IMR-90 (cell line): ENCODE data around the gene PRMT2. TPM values are rescaled to one million over a fixed set of nuclear protein-coding genes. Genes with fewer than 3 reads are reported as not detected.
A peak's percentile ranks its signal among the peaks of the same experiment; 100 is the strongest.

Source experiments
- ATAC-seq: fragments of 200-7000 bp; cut with Tn5 transposase; 2 replicates; pipeline ENCODE4 v1.9.1; 2020; ENCODE audit warnings: low read depth, mild to moderate bottlenecking, moderate library complexity
- BruUV-seq: library from RNA; stranded (reverse); fragments of 400-500 nt; replicated peaks from 2 replicates; lab custom pipeline; 2021; lab: Mats Ljungman, UMichigan
- CTCF ChIA-PET: fragments of 300-600 bp; formaldehyde crosslinking; extraction: SDS; loops from one replicate; lab custom pipeline; 2021; ENCODE audit warnings: antibody characterized with exemption; lab: Yijun Ruan, JAX
- POLR2A ChIA-PET: fragments of 300-600 bp; sonication (Branson Sonifier 250); formaldehyde crosslinking; loops from one replicate; lab custom pipeline; 2022; ENCODE audit warnings: antibody characterized with exemption; ENCODE audit not compliant: unreplicated experiment; lab: Charles Lee
- DNase-seq: peaks from one replicate; pipeline ENCODE4 v3.0.0; 2013
- H2AFZ ChIP-seq: replicated peaks from 2 replicates; pipeline ENCODE3; 2013; ENCODE audit warnings: low read length, mild to moderate bottlenecking; ENCODE audit not compliant: poor library complexity
- H2AK5ac ChIP-seq: 2 replicates; pipeline ENCODE4 v1.6.1; 2013; ENCODE audit warnings: low read depth, low read length, inconsistent platforms
- H2AK9ac ChIP-seq: replicated peaks from 2 replicates; pipeline ENCODE3; 2013; ENCODE audit warnings: mild to moderate bottlenecking, low read depth, low read length, moderate library complexity; ENCODE audit not compliant: poor library complexity
- H2BK120ac ChIP-seq: 2 replicates; pipeline ENCODE4 v1.6.1; 2013; ENCODE audit warnings: low read depth, low read length, inconsistent platforms
- H2BK15ac ChIP-seq: 3 replicates; pipeline ENCODE4 v1.6.1; 2013; ENCODE audit warnings: low read depth, low read length, inconsistent platforms
- H2BK20ac ChIP-seq: 2 replicates; pipeline ENCODE4 v1.6.1; 2013; ENCODE audit warnings: low read depth, mild to moderate bottlenecking, inconsistent platforms, low read length, moderate library complexity
- H2BK5ac ChIP-seq: 2 replicates; pipeline ENCODE4 v1.6.1; 2013; ENCODE audit warnings: mild to moderate bottlenecking, low read depth, low read length, inconsistent platforms; ENCODE audit not compliant: poor library complexity, severe bottlenecking
- H3K14ac ChIP-seq: replicated peaks from 2 replicates; pipeline ENCODE4 v1.6.1; 2013; ENCODE audit warnings: low read depth, low read length, inconsistent platforms
- H3K18ac ChIP-seq: 2 replicates; pipeline ENCODE4 v1.6.1; 2013; ENCODE audit warnings: low read depth, low read length, control low read depth
- H3K23ac ChIP-seq: 2 replicates; pipeline ENCODE4 v1.6.1; 2013; ENCODE audit warnings: low read depth, low read length, inconsistent platforms
- H3K27ac ChIP-seq: 2 replicates; pipeline ENCODE4 v1.5.1; 2013; ENCODE audit warnings: mild to moderate bottlenecking, control low read depth, low read length; ENCODE audit not compliant: insufficient read depth
- H3K27me3 ChIP-seq: 2 replicates; pipeline ENCODE4 v1.6.1; 2013; ENCODE audit warnings: low read length; ENCODE audit not compliant: control insufficient read depth, insufficient read depth
- H3K36me3 ChIP-seq: 2 replicates; pipeline ENCODE4 v1.6.1; 2013; ENCODE audit warnings: low read length, mixed read lengths; ENCODE audit not compliant: control insufficient read depth, insufficient read depth
- H3K4ac ChIP-seq: 2 replicates; pipeline ENCODE4 v1.6.1; 2013; ENCODE audit warnings: low read depth, low read length, inconsistent platforms
- H3K4me1 ChIP-seq: 2 replicates; pipeline ENCODE4 v1.6.1; 2013; ENCODE audit warnings: low read length, mixed read lengths; ENCODE audit not compliant: control insufficient read depth, insufficient read depth
- H3K4me2 ChIP-seq: 2 replicates; pipeline ENCODE4 v1.6.1; 2013; ENCODE audit warnings: low read depth, mild to moderate bottlenecking, control low read depth, low read length, moderate library complexity
- H3K4me3 ChIP-seq: 2 replicates; pipeline ENCODE4 v1.5.1; 2013; ENCODE audit warnings: low read depth, mild to moderate bottlenecking, control low read depth, low read length, moderate library complexity; ENCODE audit not compliant: insufficient read depth
- H3K56ac ChIP-seq: 2 replicates; pipeline ENCODE4 v1.6.1; 2013; ENCODE audit warnings: low read length, inconsistent platforms; ENCODE audit not compliant: insufficient read depth; ENCODE audit errors: extremely low read depth
- H3K79me1 ChIP-seq, 2 experiments: 2 replicates each; pipeline ENCODE4 v1.6.1; 2013; ENCODE audit warnings: low read length in 2 of 2, inconsistent platforms in 1 of 2, low read depth in 1 of 2
- H3K9ac ChIP-seq: 2 replicates; pipeline ENCODE4 v1.6.1; 2013; ENCODE audit warnings: low read depth, low read length, control low read depth
- H3K9me1 ChIP-seq: 2 replicates; pipeline ENCODE4 v1.6.1; 2013; ENCODE audit warnings: low read length, inconsistent platforms; ENCODE audit not compliant: insufficient read depth
- H3K9me3 ChIP-seq: 2 replicates; pipeline ENCODE4 v1.6.1; 2013; ENCODE audit warnings: low read length; ENCODE audit not compliant: control insufficient read depth, insufficient read depth
- H4K20me1 ChIP-seq: 2 replicates; pipeline ENCODE4 v1.6.1; 2013; ENCODE audit warnings: low read length, inconsistent platforms; ENCODE audit not compliant: insufficient read depth
- H4K5ac ChIP-seq: 2 replicates; pipeline ENCODE4 v1.6.1; 2013; ENCODE audit warnings: mild to moderate bottlenecking, low read depth, low read length, control low read depth
- H4K8ac ChIP-seq, 2 experiments: 2 replicates each; pipeline ENCODE4 v1.6.1; 2013; ENCODE audit warnings: low read depth in 2 of 2, low read length in 2 of 2, control low read depth in 1 of 2, inconsistent platforms in 1 of 2
- H4K91ac ChIP-seq: 2 replicates; pipeline ENCODE4 v1.6.1; 2013; ENCODE audit warnings: low read depth, low read length, inconsistent platforms; ENCODE audit not compliant: insufficient read depth
- BHLHE40 ChIP-seq: fragments of 150-350 bp; IDR thresholded peaks from 2 replicates; pipeline ENCODE4 v1.6.1; 2016; ENCODE audit warnings: mild to moderate bottlenecking, low read depth, low read length
- CEBPB ChIP-seq: IDR thresholded peaks from 2 replicates; pipeline ENCODE4 v1.6.1; 2012; ENCODE audit warnings: low read depth, low read length, improper control_type of control experiment
- CHD1 ChIP-seq: IDR thresholded peaks from 2 replicates; pipeline ENCODE4 v1.6.1; 2012; ENCODE audit warnings: low read depth, low read length, improper control_type of control experiment
- FOS ChIP-seq: fragments of 150-350 bp; IDR thresholded peaks from 2 replicates; pipeline ENCODE4 v1.6.1; 2016; ENCODE audit warnings: low read depth, low read length
- MAFK ChIP-seq: IDR thresholded peaks from 2 replicates; pipeline ENCODE4 v1.6.1; 2012; ENCODE audit warnings: low read depth, low read length, improper control_type of control experiment
- MAZ ChIP-seq: IDR thresholded peaks from 2 replicates; pipeline ENCODE4 v1.6.1; 2012; ENCODE audit warnings: low read depth, mild to moderate bottlenecking, low read length, improper control_type of control experiment, moderate library complexity, borderline replicate concordance
- MXI1 ChIP-seq: IDR thresholded peaks from 2 replicates; pipeline ENCODE4 v1.6.1; 2012; ENCODE audit warnings: low read depth, mild to moderate bottlenecking, low read length, moderate library complexity, borderline replicate concordance
- NFE2L2 ChIP-seq: fragments of 150-350 bp; IDR thresholded peaks from 2 replicates; pipeline ENCODE4 v1.6.1; 2016; ENCODE audit warnings: low read depth, mild to moderate bottlenecking, low read length
- POLR2A ChIP-seq: IDR thresholded peaks from 2 replicates; pipeline ENCODE4 v1.6.1; 2012; ENCODE audit warnings: mild to moderate bottlenecking, low read depth, low read length
- RAD21 ChIP-seq: IDR thresholded peaks from 2 replicates; pipeline ENCODE4 v1.6.1; 2012; ENCODE audit warnings: low read length, improper control_type of control experiment
- RCOR1 ChIP-seq: IDR thresholded peaks from 2 replicates; pipeline ENCODE4 v1.6.1; 2012; ENCODE audit warnings: mild to moderate bottlenecking, low read length, improper control_type of control experiment; ENCODE audit not compliant: insufficient replicate concordance
- RFX5 ChIP-seq: IDR thresholded peaks from 2 replicates; pipeline ENCODE4 v1.8.0; 2012; ENCODE audit warnings: low read depth, mild to moderate bottlenecking, low read length, moderate library complexity
- SMC3 ChIP-seq: fragments of 150-350 bp; IDR thresholded peaks from 2 replicates; pipeline ENCODE4 v1.6.1; 2016; ENCODE audit warnings: low read depth, mild to moderate bottlenecking, antibody characterized with exemption, low read length, moderate library complexity
- WGBS, 2 experiments: methylation state at CpG; one replicate each; pipeline versions ENCODE4 v1.1.5 to v1.1.7; 2013; ENCODE audit warnings: missing lambda C conversion rate in 2 of 2; ENCODE audit not compliant: insufficient read length in 1 of 2; ENCODE audit errors: extremely low coverage in 2 of 2; 5-methylcytosine and 5-hydroxymethylcytosine counted together
- dilution Hi-C: fragments of 300-500 bp; cut with HindIII; formaldehyde crosslinking; loops from one replicate; pipeline ENCODE4 v1.14.3; 2018; ENCODE audit warnings: low sequenced_read_pairs; ENCODE audit not compliant: unreplicated experiment
- in situ Hi-C: fragments of 300-500 bp; cut with MboI; formaldehyde crosslinking; loops from 3 replicates; pipeline ENCODE4 v1.14.3; 2019; ENCODE audit warnings: low sequenced_read_pairs, inconsistent platforms, mixed read lengths
- intact Hi-C: fragments of 100-400 bp; cut with micrococcal nuclease; formaldehyde crosslinking; loops from 2 replicates; pipeline ENCODE4 v1.10.0; 2022
- polyA plus RNA-seq, 3 experiments: library from polyadenylated mRNA; depleted of rRNA; stranded (reverse); fragments of >200 nt; gene quantifications; 2 replicates each; pipeline ENCODE4 v1.2.3, GENCODE V29; 2012; ENCODE audit warnings: low replicate concordance in 1 of 3
- total RNA-seq: library from RNA; depleted of rRNA; stranded (reverse); fragments of >200 nt; gene quantifications from 2 replicates; pipeline ENCODE4 v1.2.3, GENCODE V29; 2012
- TF ChIP-seq, protein P1 (sequence below): fragments of 150-350 bp; IDR thresholded peaks from 2 replicates; pipeline ENCODE4 v1.6.1; 2017; ENCODE audit warnings: mild to moderate bottlenecking, antibody characterized with exemption, low read length, low read depth
- TF ChIP-seq, protein P2 (sequence below): fragments of 150-350 bp; IDR thresholded peaks from 2 replicates; pipeline ENCODE4 v1.6.1; 2016; ENCODE audit warnings: low read depth, mild to moderate bottlenecking, low read length, moderate library complexity, borderline replicate concordance
- TF ChIP-seq, protein P3 (sequence below): conservative IDR thresholded peaks from 2 replicates; pipeline ENCODE4 v1.5.1; 2012; ENCODE audit warnings: mild to moderate bottlenecking, low read depth, low read length, improper control_type of control experiment

Gene PRMT2
- total and polyA plus RNA-seq, 2 of the 4 experiments (the other 2 are of a cell fraction), result 126 to 159 TPM

DNA sequence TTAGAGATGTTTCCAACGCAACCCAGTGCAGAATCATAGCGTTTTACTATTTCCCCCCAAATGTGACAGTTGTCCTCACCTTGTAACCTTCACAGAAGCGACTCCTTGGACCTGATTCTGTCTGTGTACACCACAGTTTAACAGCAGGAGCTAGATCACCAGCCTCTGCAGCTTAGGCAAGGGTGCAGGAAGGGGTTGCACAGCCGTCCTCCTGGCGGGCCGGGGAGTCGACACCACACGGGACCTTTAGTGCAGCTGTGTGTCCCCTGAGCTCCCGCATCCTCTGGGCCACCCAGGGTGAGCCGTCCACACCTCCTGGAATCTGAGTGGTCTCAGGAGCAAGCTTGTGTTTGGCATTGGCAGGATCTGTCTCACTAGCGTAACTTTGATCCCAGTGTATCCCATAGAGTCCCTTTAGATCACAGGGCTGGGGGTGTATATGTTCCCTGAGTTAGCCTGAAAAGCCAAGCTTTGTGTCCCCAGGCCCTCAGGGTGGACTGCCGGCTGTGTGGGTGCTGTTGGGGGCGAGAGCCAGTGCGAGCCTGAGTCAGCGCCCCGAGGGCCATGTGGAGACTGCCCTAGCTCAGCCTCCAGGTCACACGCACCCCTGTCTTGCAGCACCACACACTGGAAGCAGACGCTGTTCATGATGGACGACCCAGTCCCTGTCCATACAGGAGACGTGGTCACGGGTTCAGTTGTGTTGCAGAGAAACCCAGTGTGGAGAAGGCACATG lies 27.5 kb downstream of the PRMT2 start:
- H3K79me1 ChIP-seq, result peaks cover 11 to 17% of the 10 kb centered on the region in 2 experiments; a peak in 3 of 4 replicates
- dilution Hi-C loops (no loop called here), intact Hi-C loops (no loop called here), in situ Hi-C loops (no loop called here)
- no peak overlapping the region for H3K4me2 ChIP-seq
- H3K9ac ChIP-seq, result no peak overlapping the region
- no peak overlapping the region for H3K4ac ChIP-seq
- H3K4me1 ChIP-seq, result no peaks in the 10 kb centered on the region
- no peak overlapping the region for H2BK120ac ChIP-seq
- no peak overlapping the region for H2BK20ac ChIP-seq
- H4K20me1 ChIP-seq, result no peaks in the 10 kb centered on the region
- H2AK9ac ChIP-seq, result peak overlapping the region; percentile 82
- peaks cover 27% of the 10 kb centered on the region for H3K36me3 ChIP-seq
- 91% methylated on average over 6 of the region's 21 CpGs; no CpG with 5 or more reads in 1 of the 2 experiments for WGBS, 2 experiments
- DNase-seq (no peak), ATAC-seq (no peak)
- H2AFZ ChIP-seq, result no peak overlapping the region
- no peak overlapping the region for H3K14ac ChIP-seq
- CTCF ChIA-PET, result no interaction called here
- H4K8ac ChIP-seq, result no peak overlapping the region
- H3K56ac ChIP-seq, result no peak overlapping the region
- no peaks in the 10 kb centered on the region for H3K27me3 ChIP-seq
- no peak overlapping the region for H3K27ac ChIP-seq
- no peak overlapping the region for H3K18ac ChIP-seq
- H3K9me3 ChIP-seq, result no peaks in the 10 kb centered on the region
- no TSS peak for BruUV-seq
- H3K4me3 ChIP-seq, result no peak overlapping the region
- H2AK5ac ChIP-seq, result no peak overlapping the region
- H2BK5ac ChIP-seq, result no peak overlapping the region
- no peak overlapping the region for H2BK15ac ChIP-seq
- no peak overlapping the region for H3K23ac ChIP-seq
- H4K91ac ChIP-seq, result no peak overlapping the region
- H4K5ac ChIP-seq, result no peak overlapping the region
- peaks cover 6% of the 10 kb centered on the region for H3K9me1 ChIP-seq
- POLR2A ChIA-PET, result no interaction called here
- no peak for TF ChIP-seq FOS
- TF ChIP-seq, protein P1, sequence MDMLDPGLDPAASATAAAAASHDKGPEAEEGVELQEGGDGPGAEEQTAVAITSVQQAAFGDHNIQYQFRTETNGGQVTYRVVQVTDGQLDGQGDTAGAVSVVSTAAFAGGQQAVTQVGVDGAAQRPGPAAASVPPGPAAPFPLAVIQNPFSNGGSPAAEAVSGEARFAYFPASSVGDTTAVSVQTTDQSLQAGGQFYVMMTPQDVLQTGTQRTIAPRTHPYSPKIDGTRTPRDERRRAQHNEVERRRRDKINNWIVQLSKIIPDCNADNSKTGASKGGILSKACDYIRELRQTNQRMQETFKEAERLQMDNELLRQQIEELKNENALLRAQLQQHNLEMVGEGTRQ, result no peak
- no peak for TF ChIP-seq CEBPB
- TF ChIP-seq SMC3, result no peak
- TF ChIP-seq CHD1, result no peak
- TF ChIP-seq, protein P2, sequence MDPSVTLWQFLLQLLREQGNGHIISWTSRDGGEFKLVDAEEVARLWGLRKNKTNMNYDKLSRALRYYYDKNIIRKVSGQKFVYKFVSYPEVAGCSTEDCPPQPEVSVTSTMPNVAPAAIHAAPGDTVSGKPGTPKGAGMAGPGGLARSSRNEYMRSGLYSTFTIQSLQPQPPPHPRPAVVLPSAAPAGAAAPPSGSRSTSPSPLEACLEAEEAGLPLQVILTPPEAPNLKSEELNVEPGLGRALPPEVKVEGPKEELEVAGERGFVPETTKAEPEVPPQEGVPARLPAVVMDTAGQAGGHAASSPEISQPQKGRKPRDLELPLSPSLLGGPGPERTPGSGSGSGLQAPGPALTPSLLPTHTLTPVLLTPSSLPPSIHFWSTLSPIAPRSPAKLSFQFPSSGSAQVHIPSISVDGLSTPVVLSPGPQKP, result no peak
- no peak for TF ChIP-seq RFX5
- no peak for TF ChIP-seq RCOR1
- TF ChIP-seq POLR2A, result no peak
- TF ChIP-seq NFE2L2, result no peak
- no peak for TF ChIP-seq RAD21
- no peak for TF ChIP-seq BHLHE40
- no peak for TF ChIP-seq MXI1
- TF ChIP-seq, protein P3, sequence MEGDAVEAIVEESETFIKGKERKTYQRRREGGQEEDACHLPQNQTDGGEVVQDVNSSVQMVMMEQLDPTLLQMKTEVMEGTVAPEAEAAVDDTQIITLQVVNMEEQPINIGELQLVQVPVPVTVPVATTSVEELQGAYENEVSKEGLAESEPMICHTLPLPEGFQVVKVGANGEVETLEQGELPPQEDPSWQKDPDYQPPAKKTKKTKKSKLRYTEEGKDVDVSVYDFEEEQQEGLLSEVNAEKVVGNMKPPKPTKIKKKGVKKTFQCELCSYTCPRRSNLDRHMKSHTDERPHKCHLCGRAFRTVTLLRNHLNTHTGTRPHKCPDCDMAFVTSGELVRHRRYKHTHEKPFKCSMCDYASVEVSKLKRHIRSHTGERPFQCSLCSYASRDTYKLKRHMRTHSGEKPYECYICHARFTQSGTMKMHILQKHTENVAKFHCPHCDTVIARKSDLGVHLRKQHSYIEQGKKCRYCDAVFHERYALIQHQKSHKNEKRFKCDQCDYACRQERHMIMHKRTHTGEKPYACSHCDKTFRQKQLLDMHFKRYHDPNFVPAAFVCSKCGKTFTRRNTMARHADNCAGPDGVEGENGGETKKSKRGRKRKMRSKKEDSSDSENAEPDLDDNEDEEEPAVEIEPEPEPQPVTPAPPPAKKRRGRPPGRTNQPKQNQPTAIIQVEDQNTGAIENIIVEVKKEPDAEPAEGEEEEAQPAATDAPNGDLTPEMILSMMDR, result no peak
- TF ChIP-seq MAZ, result no peak
- no peak for TF ChIP-seq MAFK
